Hepatocyte (in vitro differentiated cells): ENCODE results near the gene EIPR1. TPM values are rescaled to one million over a fixed set of nuclear protein-coding genes. Genes with fewer than 3 reads are reported as not detected.

Experiments used
- DNase-seq: peaks from one replicate; pipeline ENCODE4 v3.0.0-alpha.2; 2016; ENCODE audit warnings: low spot score
- H2AFZ ChIP-seq: fragments of 200-600 bp; sonication (generic); 2 replicates; pipeline ENCODE4 v1.6.0; 2016; ENCODE audit warnings: antibody characterized with exemption, mild to moderate bottlenecking
- H3K27ac ChIP-seq: fragments of 200-600 bp; sonication (generic); 2 replicates; pipeline ENCODE4 v1.5.1; 2016; ENCODE audit warnings: mild to moderate bottlenecking
- H3K27me3 ChIP-seq: fragments of 200-600 bp; sonication (generic); 2 replicates; pipeline ENCODE4 v1.6.1; 2016
- H3K36me3 ChIP-seq: fragments of 200-600 bp; sonication (generic); replicated peaks from 2 replicates; pipeline ENCODE4 v1.5.1; 2016; ENCODE audit warnings: low read depth; ENCODE audit not compliant: insufficient read depth
- H3K4me1 ChIP-seq: fragments of 200-600 bp; sonication (generic); 2 replicates; pipeline ENCODE4 v1.5.1; 2016; ENCODE audit warnings: mild to moderate bottlenecking, moderate library complexity; ENCODE audit not compliant: insufficient read depth
- H3K4me2 ChIP-seq: fragments of 200-600 bp; sonication (generic); 2 replicates; pipeline ENCODE4 v1.6.0; 2016
- H3K4me3 ChIP-seq: fragments of 200-600 bp; sonication (generic); 2 replicates; pipeline ENCODE4 v1.5.1; 2016; ENCODE audit warnings: mild to moderate bottlenecking
- H3K79me2 ChIP-seq: fragments of 200-600 bp; sonication (generic); 2 replicates; pipeline ENCODE4 v1.6.0; 2017; ENCODE audit warnings: mild to moderate bottlenecking
- H3K9me2 ChIP-seq: fragments of 200-600 bp; sonication (generic); replicated peaks from 2 replicates; pipeline ENCODE4 v1.6.0; 2017; ENCODE audit warnings: mild to moderate bottlenecking; ENCODE audit not compliant: insufficient read depth
- H3K9me3 ChIP-seq: fragments of 200-600 bp; sonication (generic); 2 replicates; pipeline ENCODE4 v1.5.1; 2016; ENCODE audit warnings: low read depth, mild to moderate bottlenecking
- H4K20me1 ChIP-seq: fragments of 200-600 bp; sonication (generic); 2 replicates; pipeline ENCODE4 v1.6.0; 2016; ENCODE audit warnings: mild to moderate bottlenecking; ENCODE audit not compliant: insufficient read depth, poor library complexity, severe bottlenecking
- CTCF ChIP-seq: fragments of 200-600 bp; sonication (generic); IDR thresholded peaks from 2 replicates; pipeline ENCODE4 v1.5.1; 2016; ENCODE audit warnings: antibody characterized with exemption, mild to moderate bottlenecking; ENCODE audit not compliant: poor library complexity
- EZH2 ChIP-seq: fragments of 200-600 bp; sonication (generic); IDR thresholded peaks from 2 replicates; pipeline ENCODE4 v1.6.1; 2016; ENCODE audit warnings: antibody characterized with exemption, mild to moderate bottlenecking, borderline replicate concordance
- EZH2phosphoT487 ChIP-seq: fragments of 200-600 bp; sonication (generic); IDR thresholded peaks from one replicate; pipeline ENCODE4 v1.6.1; 2018; ENCODE audit warnings: antibody characterized with exemption, mild to moderate bottlenecking, low read depth, moderate library complexity; ENCODE audit not compliant: unreplicated experiment, severe bottlenecking
- WGBS: methylation state at CpG from one replicate; pipeline ENCODE4 v1.1.6; 2016; ENCODE audit warnings: low lambda C conversion rate; ENCODE audit errors: missing lambda C conversion rate; 5-methylcytosine and 5-hydroxymethylcytosine counted together
- polyA plus RNA-seq: library from polyadenylated mRNA; unstranded; fragments of >200 nt; fragmentation: Nextera tagmentation; extraction: Ambion mirVana; gene quantifications from 2 replicates; pipeline ENCODE4 v1.2.1, GENCODE V29; 2016
- total RNA-seq: library from RNA; depleted of rRNA; stranded (reverse); fragments of >200 nt; gene quantifications from 2 replicates; pipeline ENCODE4 v1.2.3, GENCODE V29; 2014

The EIPR1 gene
- total and polyA plus RNA-seq, 2 experiments from 2014 or later: 27.4 to 42.3 TPM

- no peak overlapping the region for H2AFZ ChIP-seq
- no peaks in the 10 kb centered on the region for H3K4me1 ChIP-seq
- H3K36me3 ChIP-seq: no peaks in the 10 kb centered on the region
- H3K79me2 ChIP-seq: no peaks in the 10 kb centered on the region
- H3K27me3 ChIP-seq: no peaks in the 10 kb centered on the region
- no peaks in the 10 kb centered on the region for H3K9me2 ChIP-seq
- 100% methylated on average over 1 of the region's 12 CpGs for WGBS
- no peaks in the 10 kb centered on the region for H4K20me1 ChIP-seq
- no peak for TF ChIP-seq EZH2
- H3K9me3 ChIP-seq: no peaks in the 10 kb centered on the region
- no peak overlapping the region for H3K27ac ChIP-seq
- H3K4me3 ChIP-seq: no peak overlapping the region
- DNase-seq: no peak
- no peak overlapping the region for H3K4me2 ChIP-seq
These were observed 190.2 kb downstream of the EIPR1 start for GRCh38 chr2:3187467-3187866.

- Histone ChIP-seq H3K9me2 (no peaks in the 10 kb centered on the region), H3K4me2 (no peak overlapping the region), H3K4me3 (no peak overlapping the region), H3K4me1 (no peaks in the 10 kb centered on the region), H3K79me2 (no peaks in the 10 kb centered on the region), H3K27ac (no peak overlapping the region), H3K9me3 (no peaks in the 10 kb centered on the region), H3K27me3 (no peaks in the 10 kb centered on the region), H3K36me3 (no peaks in the 10 kb centered on the region), H2AFZ (no peak overlapping the region), H4K20me1 (no peaks in the 10 kb centered on the region)
- 94% methylated on average over 8 of the region's 8 CpGs for WGBS
- TF ChIP-seq CTCF (no peak), EZH2 (no peak), EZH2phosphoT487 (no peak)
- DNase-seq: no peak
These were observed 190.9 kb downstream of the EIPR1 start for GRCh38 chr2:3186766-3187165.

- Histone ChIP-seq H3K4me2 (no peak overlapping the region), H3K27ac (no peak overlapping the region), H3K9me2 (no peaks in the 10 kb centered on the region), H3K36me3 (no peaks in the 10 kb centered on the region), H2AFZ (no peak overlapping the region), H3K4me1 (no peaks in the 10 kb centered on the region), H4K20me1 (no peaks in the 10 kb centered on the region), H3K9me3 (no peaks in the 10 kb centered on the region), H3K4me3 (no peak overlapping the region), H3K79me2 (no peaks in the 10 kb centered on the region), H3K27me3 (no peaks in the 10 kb centered on the region)
- TF ChIP-seq EZH2 (no peak), EZH2phosphoT487 (no peak), CTCF (no peak)
- no peak for DNase-seq
- 95% methylated on average over 10 of the region's 10 CpGs for WGBS
These were observed 191.7 kb downstream of the EIPR1 start for GRCh38 chr2:3185910-3186309.

GRCh38 chr2:3185256-3185655 is 192.4 kb downstream of the EIPR1 start:
- Histone ChIP-seq H3K4me2 (no peak overlapping the region), H3K79me2 (no peaks in the 10 kb centered on the region), H3K27me3 (no peaks in the 10 kb centered on the region), H4K20me1 (no peaks in the 10 kb centered on the region), H3K4me3 (no peak overlapping the region), H3K4me1 (no peaks in the 10 kb centered on the region), H3K27ac (no peak overlapping the region), H3K36me3 (no peaks in the 10 kb centered on the region), H3K9me3 (no peaks in the 10 kb centered on the region), H2AFZ (no peak overlapping the region), H3K9me2 (no peaks in the 10 kb centered on the region)
- 90% methylated on average over 15 of the region's 15 CpGs for WGBS
- TF ChIP-seq EZH2phosphoT487: no peak
- no peak for TF ChIP-seq EZH2
- no peak for TF ChIP-seq CTCF
- DNase-seq: no peak
